Vein endothelial cell (primary cell): Measurements from ENCODE around the gene AGBL4. TPM values are rescaled to one million over a fixed set of nuclear protein-coding genes. Genes with fewer than 3 reads are reported as not detected.

Experiments
- small RNA-seq: library from RNA; depleted of rRNA; stranded (forward); fragments of <200 nt; gene quantifications from one replicate; pipeline ENCODE3, GENCODE V24; 2012
- total RNA-seq: library from RNA; depleted of rRNA; stranded (reverse); fragments of >200 nt; gene quantifications from 2 replicates; pipeline ENCODE4 v1.2.3, GENCODE V29; 2012

AGBL4 gene
- not detected in 2 replicates for total RNA-seq

DNA sequence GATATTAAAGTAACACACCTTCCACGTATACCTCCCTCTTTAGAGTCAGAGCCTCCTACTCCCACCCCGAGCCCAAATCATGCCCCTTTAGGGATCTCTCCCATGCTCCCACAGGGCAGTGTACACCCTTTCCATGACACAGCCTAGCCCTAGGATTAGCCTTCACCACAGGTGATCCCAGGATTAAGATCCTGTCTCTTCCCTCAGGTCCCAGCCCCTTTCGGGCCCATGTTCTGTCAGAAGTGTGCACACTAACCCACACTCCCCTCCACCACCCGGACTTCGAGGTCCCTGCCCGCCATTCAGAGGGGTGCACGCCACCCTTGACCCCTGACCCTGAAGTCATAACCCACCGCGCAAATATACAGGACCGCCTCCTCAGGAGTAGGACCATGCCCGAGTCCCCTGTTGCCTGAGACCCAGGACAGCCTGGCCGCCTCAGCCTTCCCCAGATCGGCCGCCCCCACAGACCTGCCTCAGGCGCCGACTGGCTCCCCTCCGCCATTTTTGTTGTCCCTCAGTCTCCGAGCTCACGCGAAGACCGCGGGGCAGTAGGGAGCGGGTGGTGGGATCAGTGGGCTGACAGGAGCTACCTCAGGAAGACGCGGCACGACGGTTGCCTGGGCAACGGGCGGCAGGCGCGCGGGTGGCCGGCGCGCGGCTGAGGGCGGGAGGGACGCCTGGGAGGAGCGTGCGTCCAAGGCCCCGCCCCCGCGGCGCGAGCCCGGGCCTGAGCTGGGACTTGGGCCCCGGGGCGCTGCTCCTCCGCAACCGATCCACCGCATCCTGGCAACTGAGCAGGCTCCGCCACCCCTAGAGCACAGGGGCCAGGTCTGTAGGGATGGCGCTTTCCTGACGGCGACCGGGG is at the start of gene AGBL4:
Gene AGBL4, minus strand, starts transcription at position 663 of the 868 bp plus-strand sequence.

DNA sequence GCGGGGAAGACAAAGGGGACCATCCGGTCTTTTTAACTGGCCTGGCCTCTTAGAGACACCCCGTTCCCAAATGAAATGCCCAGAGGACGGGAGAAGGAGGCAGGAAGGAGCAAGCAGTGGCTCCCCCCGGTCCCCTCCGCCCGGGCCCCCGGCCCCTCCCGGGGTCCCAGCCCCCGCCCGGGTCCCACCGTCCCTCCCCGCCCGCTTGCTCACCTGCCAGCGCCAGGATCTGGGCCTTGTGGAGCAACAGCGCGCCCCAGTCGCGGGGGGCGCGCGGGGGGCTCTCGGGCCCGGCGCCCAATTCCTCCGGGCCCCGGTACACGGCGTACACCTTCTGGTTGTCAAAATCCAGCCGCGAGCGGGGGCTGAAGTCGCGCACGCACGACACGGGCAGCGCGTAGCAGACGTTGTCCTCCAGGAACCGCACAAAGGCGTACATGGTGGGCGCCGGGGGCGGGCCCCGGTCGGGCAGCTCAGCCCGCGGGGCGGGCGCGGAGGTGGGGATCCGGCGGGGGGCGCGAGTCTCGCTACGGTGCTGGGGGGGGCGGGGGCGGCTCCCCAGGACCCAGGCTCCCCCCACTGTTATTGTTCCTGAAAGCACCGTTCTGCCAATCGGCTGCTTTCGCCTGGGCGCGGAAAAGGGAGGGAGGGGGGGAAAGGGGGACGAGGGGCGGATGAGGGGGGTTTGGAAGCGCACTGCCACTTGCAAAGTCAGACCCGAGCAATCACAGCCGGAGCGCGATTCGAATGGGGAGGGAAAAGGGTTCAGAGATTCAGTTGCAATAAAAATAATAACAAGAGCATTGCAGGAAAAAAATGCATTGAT is 1247.1 kb downstream of the AGBL4 start, which contains the start of gene BEND5:
Gene BEND5, minus strand, starts transcription at position 499 of the 826 bp plus-strand sequence. Its CDS starts 60 bp downstream, at position 439.

Small RNA genes within 50 kb of the gene (small RNA-seq; reads per million reads assigned to genes)
- not detected for gene AL390023.1

Other genes with a start within 250 kb of the AGBL4 start
- not detected in 2 replicates for gene ELAVL4, start 85.0 kb upstream of the AGBL4 start, total RNA-seq